Upper lobe of right lung (tissue), 1 donor: ENCODE data around the gene TMEM126B. TPM values are rescaled to one million over a fixed set of nuclear protein-coding genes. Genes with fewer than 3 reads are reported as not detected.

Source experiments
- ATAC-seq: fragments of 200-7000 bp; cut with Tn5 transposase; one replicate; pipeline ENCODE4 v1.9.1; 2020; ENCODE audit warnings: mild to moderate bottlenecking, moderate library complexity
- DNase-seq: peaks from one replicate; pipeline ENCODE4 v3.0.0-alpha.2; 2020
- H3K27ac ChIP-seq: fragments of 200-600 bp; one replicate; pipeline ENCODE4 v1.8.0; 2022
- H3K27me3 ChIP-seq: fragments of 200-600 bp; one replicate; pipeline ENCODE4 v1.8.0; 2022; ENCODE audit warnings: mild to moderate bottlenecking
- H3K36me3 ChIP-seq: fragments of 200-600 bp; one replicate; pipeline ENCODE4 v1.8.0; 2022
- H3K4me1 ChIP-seq: fragments of 200-600 bp; one replicate; pipeline ENCODE4 v1.8.0; 2022
- H3K4me3 ChIP-seq: fragments of 200-600 bp; one replicate; pipeline ENCODE4 v1.8.0; 2022; ENCODE audit warnings: mild to moderate bottlenecking
- H3K9me3 ChIP-seq: fragments of 200-600 bp; one replicate; pipeline ENCODE4 v1.8.0; 2022
- CTCF ChIP-seq: fragments of 200-600 bp; IDR thresholded peaks from one replicate; pipeline ENCODE4 v1.8.0; 2022; ENCODE audit warnings: antibody characterized with exemption
- intact Hi-C: fragments of 100-400 bp; cut with DNase I; formaldehyde crosslinking; loops from one replicate; pipeline ENCODE4 v1.11.0; 2022
- total RNA-seq: library from RNA; stranded (reverse); fragmentation: NEBNext Ultra II Directional; extraction: Animal tissue kit (Norgen Biotek cat#: 25700); gene quantifications from one replicate; pipeline ENCODE4 v1.2.1, GENCODE V29; 2021
- donor health status: DM: no; HTN: yes; CAD: no; lungs with severe emphysema.

TMEM126B gene
- total RNA-seq, 1 donor from 2014 or later: 45.2 TPM

- Histone ChIP-seq H3K4me1 (peaks cover 5% of the 10 kb centered on the region), H3K36me3 (peaks cover 68% of the 10 kb centered on the region), H3K9me3 (no peaks in the 10 kb centered on the region), H3K4me3 (no peak overlapping the region), H3K27me3 (no peaks in the 10 kb centered on the region), H3K27ac (no peak overlapping the region)
- DNase-seq (no peak), ATAC-seq (no peak)
- TF ChIP-seq CTCF: no peak
- intact Hi-C loops: no loop called here
These were observed 6.4 kb downstream of the TMEM126B start for GRCh38 chr11:85634747-85635146.

- Histone ChIP-seq H3K9me3 (no peaks in the 10 kb centered on the region), H3K4me3 (no peak overlapping the region), H3K4me1 (peaks cover 8% of the 10 kb centered on the region), H3K36me3 (peaks cover 5% of the 10 kb centered on the region), H3K27me3 (no peaks in the 10 kb centered on the region), H3K27ac (no peak overlapping the region)
- TF ChIP-seq CTCF: no peak
- intact Hi-C loops: no loop called here
- ATAC-seq (no peak), DNase-seq (no peak)
These were observed 14.8 kb downstream of the TMEM126B start for GRCh38 chr11:85643191-85643614.

- H3K27me3 ChIP-seq: no peaks in the 10 kb centered on the region
- peaks cover 19% of the 10 kb centered on the region for H3K4me1 ChIP-seq
- DNase-seq (no peak), ATAC-seq (no peak)
- H3K4me3 ChIP-seq: peak overlapping the region; percentile 75
- TF ChIP-seq CTCF: no peak
- H3K9me3 ChIP-seq: no peaks in the 10 kb centered on the region
- intact Hi-C loops: no loop called here
- peaks cover 9% of the 10 kb centered on the region for H3K36me3 ChIP-seq
- H3K27ac ChIP-seq: peak overlapping the region; percentile 85
These were observed 18.7 kb downstream of the TMEM126B start for GRCh38 chr11:85647078-85647477.

GRCh38 chr11:85647604-85648299, 19.4 kb downstream of the TMEM126B start, which contains the start of gene TMEM126A:
TMEM126A (plus strand) TSS chr11:85647967; CDS start chr11:85650256, 2,289 bp downstream.
- Histone ChIP-seq H3K27me3 (no peaks in the 10 kb centered on the region), H3K4me3 (peak within 1 kb of the TSS; percentile 75), H3K9me3 (no peaks in the 10 kb centered on the region), H3K27ac (peak within 1 kb of the TSS; percentile 85), H3K36me3 (peaks cover 9% of the 10 kb centered on the region), H3K4me1 (peaks cover 19% of the 10 kb centered on the region)
- peak; percentile 96 for DNase-seq
- intact Hi-C loops: no loop called here
- no peak for TF ChIP-seq CTCF
- peak; percentile 100 for ATAC-seq

GRCh38 chr11:85651118-85651517, 22.7 kb downstream of the TMEM126B start:
- Histone ChIP-seq H3K36me3 (peaks cover 39% of the 10 kb centered on the region), H3K4me1 (peaks cover 19% of the 10 kb centered on the region), H3K9me3 (no peaks in the 10 kb centered on the region), H3K27ac (no peak overlapping the region), H3K27me3 (no peaks in the 10 kb centered on the region), H3K4me3 (no peak overlapping the region)
- intact Hi-C loops: no loop called here
- no peak for TF ChIP-seq CTCF
- no peak for ATAC-seq
- DNase-seq: no peak
